ENCODE data around the gene MTFP1. TPM values are rescaled to one million over a fixed set of nuclear protein-coding genes. Genes with fewer than 3 reads are reported as not detected.

Gene MTFP1
- total and polyA plus RNA-seq, 8 donors: 5.7 to 31.8 (median 8.6) TPM

DNA sequence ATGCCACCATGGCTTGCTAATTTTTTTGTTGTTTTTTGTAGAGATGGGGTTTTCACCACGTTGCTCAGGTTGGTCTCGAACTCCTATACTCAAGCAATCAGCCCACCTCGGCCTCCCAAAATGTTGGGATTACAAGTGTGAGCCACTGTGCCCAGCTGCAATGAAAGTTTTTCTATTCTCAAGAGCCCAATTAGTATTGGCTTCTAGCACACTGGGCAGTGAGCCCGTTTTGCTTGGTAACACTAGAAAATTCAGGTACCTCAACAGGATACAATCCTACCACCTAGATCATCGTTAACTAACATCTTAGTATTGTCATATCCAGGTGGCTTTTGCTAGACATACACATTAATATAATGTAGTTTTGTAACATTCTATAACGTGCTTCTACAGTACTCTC lies 27.3 kb downstream of the MTFP1 start:
- Histone ChIP-seq H3K27me3 (peaks cover 0 to 5% of the 10 kb centered on the region in 2 donors), H3K4me1 (no peaks in the 10 kb centered on the region), H3K9me3 (no peaks in the 10 kb centered on the region), H3K27ac (no peak overlapping the region), H3K36me3 (no peaks in the 10 kb centered on the region), H3K4me3 (no peak overlapping the region)
- DNase-seq (no peak), ATAC-seq (no peak)
- intact Hi-C loops (cut with DNase I): no loop called here
- no peak for TF ChIP-seq CTCF (IDR thresholded peaks at IDR 0.05)

GRCh38 chr22:30453731-30454510 lies 28.4 kb downstream of the MTFP1 start:
- no peaks in the 10 kb centered on the region for H3K9me3 ChIP-seq
- no peak overlapping the region for H3K27ac ChIP-seq
- no peaks in the 10 kb centered on the region for H3K36me3 ChIP-seq
- no peak overlapping the region for H3K4me3 ChIP-seq
- no peaks in the 10 kb centered on the region for H3K27me3 ChIP-seq
- ATAC-seq: peak; percentile 80
- intact Hi-C loops (cut with DNase I): no loop called here
- peak in 2 of 4 donors; percentile 27 to 66 for DNase-seq
- TF ChIP-seq CTCF (IDR thresholded peaks at IDR 0.05): no peak
- no peaks in the 10 kb centered on the region for H3K4me1 ChIP-seq

- TF ChIP-seq CTCF (IDR thresholded peaks at IDR 0.05): no peak
- Histone ChIP-seq H3K36me3 (no peaks in the 10 kb centered on the region), H3K4me1 (no peaks in the 10 kb centered on the region), H3K27ac (no peak overlapping the region), H3K27me3 (no peaks in the 10 kb centered on the region), H3K9me3 (no peaks in the 10 kb centered on the region), H3K4me3 (no peak overlapping the region)
- ATAC-seq (no peak), DNase-seq (no peak)
- intact Hi-C loops (cut with DNase I): no loop called here
These were observed 29.7 kb downstream of the MTFP1 start for GRCh38 chr22:30455075-30455840.

- Histone ChIP-seq H3K9me3 (no peaks in the 10 kb centered on the region), H3K27me3 (no peaks in the 10 kb centered on the region), H3K36me3 (no peaks in the 10 kb centered on the region), H3K27ac (no peak overlapping the region), H3K4me1 (no peaks in the 10 kb centered on the region), H3K4me3 (no peak overlapping the region)
- DNase-seq (no peak), ATAC-seq (no peak)
- TF ChIP-seq CTCF (IDR thresholded peaks at IDR 0.05): no peak
- intact Hi-C loops (cut with DNase I): no loop called here
These were observed 32.4 kb downstream of the MTFP1 start for GRCh38 chr22:30457981-30458380.

Data from left lung (tissue), 10 donors.